ENCODE measurements around the gene GPS2.
A peak's percentile ranks its signal among the peaks of the same experiment; 100 is the strongest.

Gene GPS2

DNA sequence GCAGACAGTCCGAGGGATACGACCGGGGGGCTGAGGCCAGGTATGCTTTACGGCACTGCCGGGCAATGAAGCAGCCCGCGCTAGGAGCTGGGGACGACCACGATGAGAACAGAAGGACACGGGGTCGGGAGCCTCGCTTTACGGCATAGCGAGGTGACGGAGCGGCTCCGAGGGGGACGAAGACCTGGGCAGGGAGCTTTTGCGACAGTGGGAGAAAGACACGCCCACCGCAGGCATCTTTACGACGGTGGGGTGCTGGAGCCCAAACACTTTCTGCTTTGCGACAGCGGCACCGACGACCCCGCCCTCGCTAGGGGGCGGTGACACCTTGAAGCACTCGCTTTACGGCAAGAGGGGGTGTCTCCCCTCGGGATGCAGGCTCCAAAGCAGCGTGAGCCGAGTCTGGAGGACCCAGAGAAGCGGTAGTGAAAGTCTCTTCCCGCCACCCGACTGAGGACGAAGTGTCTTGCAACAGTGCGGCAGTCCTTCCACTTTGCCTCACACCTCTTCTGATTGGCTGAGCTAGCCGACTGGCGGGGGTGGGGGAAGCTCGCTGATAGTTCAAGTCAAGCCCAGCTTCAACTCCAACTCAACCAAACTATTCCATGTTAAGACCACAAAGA lies 14.3 kb upstream of the GPS2 start:
- DNase-seq (ENCODE audit: low read depth): peak; percentile 98
- TF ChIP-seq, protein P1, sequence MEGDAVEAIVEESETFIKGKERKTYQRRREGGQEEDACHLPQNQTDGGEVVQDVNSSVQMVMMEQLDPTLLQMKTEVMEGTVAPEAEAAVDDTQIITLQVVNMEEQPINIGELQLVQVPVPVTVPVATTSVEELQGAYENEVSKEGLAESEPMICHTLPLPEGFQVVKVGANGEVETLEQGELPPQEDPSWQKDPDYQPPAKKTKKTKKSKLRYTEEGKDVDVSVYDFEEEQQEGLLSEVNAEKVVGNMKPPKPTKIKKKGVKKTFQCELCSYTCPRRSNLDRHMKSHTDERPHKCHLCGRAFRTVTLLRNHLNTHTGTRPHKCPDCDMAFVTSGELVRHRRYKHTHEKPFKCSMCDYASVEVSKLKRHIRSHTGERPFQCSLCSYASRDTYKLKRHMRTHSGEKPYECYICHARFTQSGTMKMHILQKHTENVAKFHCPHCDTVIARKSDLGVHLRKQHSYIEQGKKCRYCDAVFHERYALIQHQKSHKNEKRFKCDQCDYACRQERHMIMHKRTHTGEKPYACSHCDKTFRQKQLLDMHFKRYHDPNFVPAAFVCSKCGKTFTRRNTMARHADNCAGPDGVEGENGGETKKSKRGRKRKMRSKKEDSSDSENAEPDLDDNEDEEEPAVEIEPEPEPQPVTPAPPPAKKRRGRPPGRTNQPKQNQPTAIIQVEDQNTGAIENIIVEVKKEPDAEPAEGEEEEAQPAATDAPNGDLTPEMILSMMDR (IDR thresholded peaks at IDR 0.05; ENCODE audit: control insufficient read depth, insufficient read depth, low read depth, low read length, missing control alignments): no peak
- peak overlapping the region; percentile 88 for H3K4me3 ChIP-seq (ENCODE audit: control insufficient read depth, low read depth, low read length)

DNA sequence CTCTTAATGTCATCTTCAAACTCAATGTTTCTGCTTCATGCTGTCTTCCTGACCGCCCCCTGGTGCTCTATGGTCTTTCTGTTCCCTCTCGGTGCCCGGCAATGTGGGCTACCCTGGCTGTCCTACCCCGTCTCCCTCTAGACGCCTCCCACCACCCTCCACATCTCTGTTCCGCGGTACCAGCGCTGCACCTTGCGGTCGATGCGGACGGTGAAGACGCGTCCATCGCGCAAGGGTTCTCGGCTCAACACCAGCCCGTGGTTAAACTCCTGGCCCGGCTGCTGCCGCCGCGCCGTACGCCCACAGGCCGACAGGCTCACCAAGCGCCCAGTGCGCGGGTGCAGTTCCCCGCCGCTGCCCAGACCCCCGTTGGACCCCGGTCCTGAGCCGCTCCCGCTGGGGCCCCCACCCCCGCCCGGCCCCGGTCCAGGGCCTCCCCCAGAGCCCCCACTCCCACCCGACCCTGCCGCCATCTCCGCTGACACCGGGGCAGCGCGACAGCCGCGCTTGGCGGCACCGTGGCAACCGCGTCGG lies 13.7 kb upstream of the GPS2 start, which contains the start of gene NEURL4:
Gene NEURL4 (minus strand): TSS at position 496 of the 534 bp plus-strand sequence. CDS start 23 bp downstream, at position 473.
- peak within 1 kb of the TSS; percentile 88 for H3K4me3 ChIP-seq (ENCODE audit: control insufficient read depth, low read depth, low read length)
- TF ChIP-seq, protein P1 (IDR thresholded peaks at IDR 0.05; ENCODE audit: control insufficient read depth, insufficient read depth, low read depth, low read length, missing control alignments): no peak
- DNase-seq (ENCODE audit: low read depth): no peak

DNA sequence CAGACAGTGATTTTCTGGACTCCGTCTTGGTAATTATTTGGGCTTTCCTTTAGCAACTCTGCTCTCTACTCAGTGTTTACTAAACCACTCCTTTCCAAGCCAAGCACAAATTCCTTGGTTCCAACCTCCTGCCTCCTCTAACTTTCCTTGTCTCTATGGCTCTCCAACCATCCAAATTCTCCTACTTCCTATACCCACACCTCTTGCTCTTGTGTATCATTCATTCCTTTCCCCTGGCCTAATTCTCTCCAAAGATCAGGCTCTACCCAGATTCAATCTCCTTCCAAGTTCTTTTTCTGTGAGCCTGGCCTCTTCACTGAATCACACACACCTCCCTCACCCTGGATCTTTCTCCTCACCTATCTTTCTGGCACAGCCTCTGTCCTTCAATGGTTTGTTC lies 12.8 kb upstream of the GPS2 start:
- TF ChIP-seq, protein P1 (IDR thresholded peaks at IDR 0.05; ENCODE audit: control insufficient read depth, insufficient read depth, low read depth, low read length, missing control alignments): no peak
- no peak for DNase-seq (ENCODE audit: low read depth)
- peak overlapping the region; percentile 88 for H3K4me3 ChIP-seq (ENCODE audit: control insufficient read depth, low read depth, low read length)

DNA sequence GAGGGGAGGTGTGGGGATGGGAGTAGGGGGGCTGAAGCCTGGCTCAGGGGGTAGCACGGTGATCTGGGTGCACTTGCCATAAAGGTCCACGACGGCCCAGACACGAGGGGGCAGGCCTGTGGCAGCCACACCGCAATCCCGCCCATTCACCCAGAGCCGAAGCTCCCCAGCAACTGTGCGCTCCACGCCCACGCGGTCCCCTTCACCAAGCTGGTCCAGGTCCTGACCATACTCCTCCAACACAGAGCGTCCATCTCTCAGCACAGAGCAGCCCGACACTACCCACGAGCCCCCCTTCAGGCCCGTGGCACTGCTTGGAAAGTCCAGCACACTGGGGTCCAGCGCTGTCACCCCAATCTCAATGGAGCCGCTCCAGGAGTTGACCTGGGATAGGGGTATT lies 12.3 kb upstream of the GPS2 start:
- no peak overlapping the region for H3K4me3 ChIP-seq (ENCODE audit: control insufficient read depth, low read depth, low read length)
- no peak for DNase-seq (ENCODE audit: low read depth)
- TF ChIP-seq, protein P1 (IDR thresholded peaks at IDR 0.05; ENCODE audit: control insufficient read depth, insufficient read depth, low read depth, low read length, missing control alignments): no peak

DNA sequence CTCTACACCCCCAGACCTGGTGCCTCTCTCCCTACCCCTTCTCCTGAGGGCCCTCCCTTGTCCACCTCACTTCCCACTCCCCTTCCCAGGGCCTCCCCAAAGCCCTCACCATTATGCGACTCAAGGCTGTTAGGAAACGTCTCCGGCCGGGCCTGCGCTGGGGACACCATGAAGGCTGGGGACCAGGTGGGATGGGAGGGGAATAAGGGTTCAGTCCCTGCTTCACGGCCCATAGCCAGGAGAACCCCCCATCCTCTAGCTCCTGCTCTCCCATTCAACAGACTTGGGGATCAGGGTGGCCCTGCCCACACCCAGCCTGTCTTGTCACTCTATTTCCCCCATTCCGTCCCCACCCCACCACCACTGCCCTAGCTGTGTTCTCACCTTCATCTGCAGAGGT lies 11.9 kb upstream of the GPS2 start:
- TF ChIP-seq, protein P1 (IDR thresholded peaks at IDR 0.05; ENCODE audit: control insufficient read depth, insufficient read depth, low read depth, low read length, missing control alignments): no peak
- no peak for DNase-seq (ENCODE audit: low read depth)
- H3K4me3 ChIP-seq (ENCODE audit: control insufficient read depth, low read depth, low read length): no peak overlapping the region

DNA sequence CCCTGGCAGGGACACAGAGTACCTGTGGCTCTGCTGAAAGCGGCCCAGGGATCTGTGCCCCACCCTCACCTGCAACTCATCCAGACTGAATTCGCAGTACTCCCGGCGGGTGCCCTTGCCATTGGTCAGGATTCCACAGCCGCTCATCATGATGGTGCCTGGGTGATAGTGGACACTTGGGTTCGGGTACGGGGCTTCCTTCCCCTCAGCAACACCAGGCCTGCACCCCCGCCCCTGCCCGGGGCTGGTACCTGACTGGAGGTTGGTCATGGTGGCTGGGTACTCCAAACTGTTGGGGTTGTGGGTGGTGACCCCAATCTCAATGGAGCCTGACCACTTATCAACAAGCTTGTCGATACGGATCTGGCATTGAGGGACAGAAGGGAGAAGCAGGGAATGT lies 11.0 kb upstream of the GPS2 start:
- DNase-seq (ENCODE audit: low read depth): no peak
- TF ChIP-seq, protein P1 (IDR thresholded peaks at IDR 0.05; ENCODE audit: control insufficient read depth, insufficient read depth, low read depth, low read length, missing control alignments): no peak
- H3K4me3 ChIP-seq (ENCODE audit: control insufficient read depth, low read depth, low read length): no peak overlapping the region
